ENCODE results near the gene TRABD2B. TPM values are rescaled to one million over a fixed set of nuclear protein-coding genes. Genes with fewer than 3 reads are reported as not detected.

TRABD2B gene
- total and polyA plus RNA-seq, 2 of the 4 experiments (the other 2 are of a cell fraction) = not detected

DNA sequence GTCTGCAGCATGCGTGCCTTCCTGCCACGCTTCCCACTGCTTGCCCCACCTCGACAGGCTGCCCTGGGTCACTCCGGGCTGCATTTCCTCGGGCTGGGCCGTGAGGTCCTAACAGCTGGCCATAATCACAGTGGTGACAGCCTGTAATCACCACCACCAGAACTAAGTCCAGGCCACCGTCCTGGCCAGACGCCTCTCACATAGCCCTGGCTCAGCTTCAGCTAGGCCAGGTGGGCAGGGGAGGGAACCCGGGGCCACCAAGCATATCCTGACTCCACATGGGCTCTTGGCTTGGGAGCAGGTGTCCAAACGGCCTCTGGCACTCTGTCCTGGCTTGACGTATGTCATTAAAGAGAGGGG lies 229.5 kb downstream of the TRABD2B start:
- Histone ChIP-seq H4K91ac (ENCODE audit: insufficient read depth, low read depth, low read length) (no peak overlapping the region), H3K4me1 (ENCODE audit: control insufficient read depth, insufficient read depth, low read length) (no peaks in the 10 kb centered on the region), H2BK120ac (ENCODE audit: low read depth, low read length) (no peak overlapping the region), H2BK5ac (ENCODE audit: low read depth, low read length, poor library complexity, severe bottlenecking) (no peak overlapping the region), H3K9ac (ENCODE audit: low read depth, low read length) (no peak overlapping the region), H3K4ac (ENCODE audit: low read depth, low read length) (no peak overlapping the region), H4K20me1 (ENCODE audit: insufficient read depth, low read length) (no peaks in the 10 kb centered on the region), H2BK20ac (ENCODE audit: low read depth, low read length) (no peak overlapping the region), H3K36me3 (ENCODE audit: control insufficient read depth, insufficient read depth, low read length) (no peaks in the 10 kb centered on the region), H3K56ac (ENCODE audit: extremely low read depth, insufficient read depth, low read length) (no peak overlapping the region), H3K18ac (ENCODE audit: low read depth, low read length) (no peak overlapping the region), H3K4me2 (ENCODE audit: low read depth, low read length) (no peak overlapping the region), H2AFZ (replicated peaks; ENCODE audit: low read length, poor library complexity) (no peak overlapping the region), H3K9me1 (ENCODE audit: insufficient read depth, low read length) (no peaks in the 10 kb centered on the region), H3K4me3 (ENCODE audit: insufficient read depth, low read depth, low read length) (no peak overlapping the region), H3K9me3 (ENCODE audit: control insufficient read depth, insufficient read depth, low read length) (no peaks in the 10 kb centered on the region), H3K27me3 (ENCODE audit: control insufficient read depth, insufficient read depth, low read length) (no peaks in the 10 kb centered on the region; the same call in 1 of the 2 replicates), H3K79me1 (ENCODE audit: low read depth in 1 of 2, low read length in 2 of 2) (no peaks in the 10 kb centered on the region), H3K23ac (ENCODE audit: low read depth, low read length) (no peak overlapping the region), H2BK15ac (ENCODE audit: low read depth, low read length) (no peak overlapping the region), H3K27ac (ENCODE audit: insufficient read depth, low read length) (no peak overlapping the region), H3K14ac (replicated peaks; ENCODE audit: low read depth, low read length) (no peak overlapping the region), H4K5ac (ENCODE audit: low read depth, low read length) (no peak overlapping the region), H4K8ac (ENCODE audit: low read depth in 2 of 2, low read length in 2 of 2) (no peak overlapping the region), H2AK5ac (ENCODE audit: low read depth, low read length) (no peak overlapping the region), H2AK9ac (replicated peaks; ENCODE audit: low read depth, low read length, poor library complexity) (no peak overlapping the region)
- WGBS, 2 experiments (ENCODE audit: extremely low coverage in 2 of 2, insufficient read length in 1 of 2) = no CpG with 5 or more reads among the region's 11 CpGs
- CTCF ChIA-PET = no interaction called here
- in situ Hi-C loops (cut with MboI; ENCODE audit: low sequenced_read_pairs) = no loop called here
- BruUV-seq (replicated peaks) = no TSS peak
- no peak for DNase-seq
- TF ChIP-seq RAD21 (IDR thresholded peaks at IDR 0.05; ENCODE audit: low read length) (no peak), RFX5 (IDR thresholded peaks at IDR 0.05; ENCODE audit: low read depth, low read length) (no peak)
- dilution Hi-C loops (cut with HindIII; ENCODE audit: low sequenced_read_pairs, unreplicated experiment) = no loop called here
- POLR2A ChIA-PET (ENCODE audit: unreplicated experiment) = no interaction called here
- ATAC-seq (ENCODE audit: low read depth) = no peak
- intact Hi-C loops (cut with micrococcal nuclease) = no loop called here
